ACHN (cell line): ENCODE results near the gene ACVR1B.

Experiments
- DNase-seq: peaks from one replicate; pipeline ENCODE4 v3.0.0-alpha.2; 2015
- in situ Hi-C: cut with HindIII; loops from 2 replicates; pipeline ENCODE4 v1.10.0; 2017; ENCODE audit warnings: low sequenced_read_pairs, low pct_ligation_motif_present, low pct_unique_long_range_greater_than_20kb

The ACVR1B gene

DNA sequence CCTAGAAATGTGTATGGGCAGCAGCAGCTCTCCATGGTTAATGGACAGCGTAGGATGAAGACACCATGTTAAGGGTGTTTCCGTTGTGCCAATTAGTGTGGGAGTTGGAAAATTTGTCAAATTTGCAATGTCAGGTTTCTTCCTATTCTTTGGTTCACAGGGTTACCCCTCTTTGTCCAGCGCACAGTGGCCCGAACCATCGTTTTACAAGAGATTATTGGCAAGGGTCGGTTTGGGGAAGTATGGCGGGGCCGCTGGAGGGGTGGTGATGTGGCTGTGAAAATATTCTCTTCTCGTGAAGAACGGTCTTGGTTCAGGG lies 29.3 kb downstream of the ACVR1B start:
- no peak for DNase-seq
- in situ Hi-C loops, result no loop called here

GRCh38 chr12:51984657-51985056 lies 33.2 kb downstream of the ACVR1B start:
- in situ Hi-C loops, result no loop called here
- DNase-seq, result no peak

GRCh38 chr12:51985154-51985835 lies 33.8 kb downstream of the ACVR1B start:
- in situ Hi-C loops, result no loop called here
- no peak for DNase-seq

DNA sequence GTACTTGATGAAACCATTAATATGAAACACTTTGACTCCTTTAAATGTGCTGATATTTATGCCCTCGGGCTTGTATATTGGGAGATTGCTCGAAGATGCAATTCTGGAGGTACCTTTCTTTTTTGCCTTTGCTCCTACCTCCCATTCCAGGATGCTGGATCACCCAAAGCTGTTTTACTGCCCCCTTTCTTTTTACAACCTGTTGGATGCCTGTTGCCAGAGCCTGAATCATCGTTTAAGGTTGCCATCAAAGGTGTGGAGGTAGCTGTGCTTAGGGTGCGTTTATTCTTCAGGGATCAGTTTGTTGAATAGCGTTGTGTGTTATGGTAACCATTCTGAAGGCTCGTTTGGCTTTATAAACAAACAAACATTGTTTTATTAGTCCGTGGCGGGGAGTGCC lies 35.3 kb downstream of the ACVR1B start:
- in situ Hi-C loops, result no loop called here
- DNase-seq, result no peak

GRCh38 chr12:51992246-51992645 lies 40.7 kb downstream of the ACVR1B start:
- in situ Hi-C loops, result no loop called here
- no peak for DNase-seq

DNA sequence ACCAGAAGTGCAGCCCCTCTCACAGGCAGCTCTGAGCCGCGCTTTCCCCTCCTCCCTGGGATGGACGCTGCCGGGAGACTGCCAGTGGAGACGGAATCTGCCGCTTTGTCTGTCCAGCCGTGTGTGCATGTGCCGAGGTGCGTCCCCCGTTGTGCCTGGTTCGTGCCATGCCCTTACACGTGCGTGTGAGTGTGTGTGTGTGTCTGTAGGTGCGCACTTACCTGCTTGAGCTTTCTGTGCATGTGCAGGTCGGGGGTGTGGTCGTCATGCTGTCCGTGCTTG lies 43.0 kb downstream of the ACVR1B start:
- no peak for DNase-seq
- in situ Hi-C loops, result no loop called here

DNA sequence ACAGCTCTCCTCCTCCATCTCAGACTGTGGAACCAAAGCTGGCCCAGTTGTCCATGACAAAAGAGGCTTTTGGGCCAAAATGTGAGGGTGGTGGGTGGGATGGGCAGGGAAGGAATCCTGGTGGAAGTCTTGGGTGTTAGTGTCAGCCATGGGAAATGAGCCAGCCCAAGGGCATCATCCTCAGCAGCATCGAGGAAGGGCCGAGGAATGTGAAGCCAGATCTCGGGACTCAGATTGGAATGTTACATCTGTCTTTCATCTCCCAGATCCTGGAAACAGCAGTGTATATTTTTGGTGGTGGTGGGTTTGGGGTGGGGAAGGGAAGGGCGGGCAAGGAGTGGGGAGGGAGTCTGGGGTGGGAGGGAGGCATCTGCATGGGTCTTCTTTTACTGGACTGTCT lies 43.5 kb downstream of the ACVR1B start:
- DNase-seq, result no peak
- in situ Hi-C loops, result no loop called here

GRCh38 chr12:51997136-51997535 lies 45.6 kb downstream of the ACVR1B start:
- DNase-seq, result no peak
- in situ Hi-C loops, result no loop called here

GRCh38 chr12:52003016-52003550 lies 51.6 kb downstream of the ACVR1B start:
- in situ Hi-C loops, result no loop called here
- DNase-seq, result no peak

DNA sequence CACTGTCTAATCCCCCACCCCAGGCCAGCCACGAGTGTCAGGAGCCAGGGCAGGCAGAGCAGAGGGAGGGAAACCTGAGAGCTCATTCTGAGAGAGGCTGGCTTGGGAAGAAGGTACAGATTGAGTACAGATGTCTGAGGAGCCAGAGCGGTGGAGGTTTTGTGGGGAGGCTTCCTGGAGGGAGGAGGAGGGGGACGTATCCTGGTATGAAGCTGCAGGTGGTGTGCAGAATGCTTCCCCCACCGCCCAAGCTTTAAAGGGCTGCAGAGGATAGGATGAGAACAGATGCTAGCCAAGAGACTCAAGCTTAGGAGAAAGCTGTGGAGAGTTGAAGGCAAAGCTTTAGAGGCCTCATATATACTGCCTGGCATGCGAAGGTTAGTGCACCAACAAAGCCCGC lies 52.1 kb downstream of the ACVR1B start:
- in situ Hi-C loops, result no loop called here
- no peak for DNase-seq

GRCh38 chr12:52004042-52004648 lies 52.6 kb downstream of the ACVR1B start:
- in situ Hi-C loops, result no loop called here

DNA sequence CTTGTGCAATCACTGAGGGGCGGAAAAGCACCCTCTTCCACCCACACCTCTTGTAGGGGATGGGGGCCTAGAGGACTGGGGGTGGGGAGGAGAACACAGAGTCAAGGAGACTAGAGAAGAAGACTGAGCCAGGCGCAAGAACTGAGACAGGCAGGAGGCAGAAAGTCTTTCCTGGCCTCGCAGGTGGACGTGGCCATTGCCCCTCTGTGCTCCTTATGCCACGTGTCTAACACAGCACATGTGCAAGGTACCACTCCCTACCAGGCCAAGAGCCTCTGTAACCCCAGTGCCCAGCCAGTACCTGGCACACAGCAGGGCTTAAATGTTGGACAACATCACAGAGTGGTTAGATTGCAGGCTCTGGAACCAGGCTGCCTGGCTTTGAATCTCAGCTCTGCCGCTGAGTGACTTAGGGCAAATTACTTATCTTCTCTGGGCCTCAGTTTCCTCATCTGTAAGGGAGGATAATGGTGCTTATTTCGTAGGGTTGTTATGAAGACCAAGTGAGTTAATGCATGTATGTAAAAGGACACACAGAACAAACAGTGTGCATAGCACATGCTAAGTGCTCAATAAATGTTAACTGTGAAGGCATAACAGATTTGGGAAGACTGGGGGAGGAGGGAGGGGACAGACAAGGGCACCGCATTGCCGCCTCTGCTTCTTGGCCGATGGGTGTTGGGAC lies 53.9 kb downstream of the ACVR1B start:
- in situ Hi-C loops, result no loop called here
- no peak for DNase-seq

More at GRCh38 chr12:52004042-52004648, 52.6 kb downstream of the ACVR1B start:
- DNase-seq, result peak; percentile 82

- no peak for DNase-seq
- in situ Hi-C loops, result no loop called here
Measured at GRCh38 chr12:52005903-52006703, 54.6 kb downstream of the ACVR1B start.

DNA sequence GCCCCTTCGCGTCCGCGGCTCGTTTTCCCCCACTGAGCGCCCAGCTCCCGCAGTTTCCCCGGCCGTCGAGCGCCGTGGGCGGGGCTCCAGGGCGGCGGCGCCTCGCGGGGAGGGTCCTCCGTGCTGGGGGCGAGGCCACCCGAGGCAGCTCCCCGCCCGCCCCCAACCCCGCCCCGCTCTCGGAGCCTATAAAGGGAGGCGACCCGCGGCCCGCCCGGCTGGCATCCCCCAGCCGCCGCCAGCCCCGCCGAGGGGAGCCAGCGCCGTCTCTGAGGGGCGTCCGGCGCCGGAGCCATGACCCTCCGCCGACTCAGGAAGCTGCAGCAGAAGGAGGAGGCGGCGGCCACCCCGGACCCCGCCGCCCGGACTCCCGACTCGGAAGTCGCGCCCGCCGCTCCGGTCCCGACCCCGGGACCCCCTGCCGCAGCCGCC lies 55.2 kb downstream of the ACVR1B start, which contains the start of gene TAMALIN:
TAMALIN (plus strand) TSS at position 221 of the 432 bp plus-strand sequence; CDS start at position 295, 74 bp downstream.
- peak; percentile 62 for DNase-seq

DNA sequence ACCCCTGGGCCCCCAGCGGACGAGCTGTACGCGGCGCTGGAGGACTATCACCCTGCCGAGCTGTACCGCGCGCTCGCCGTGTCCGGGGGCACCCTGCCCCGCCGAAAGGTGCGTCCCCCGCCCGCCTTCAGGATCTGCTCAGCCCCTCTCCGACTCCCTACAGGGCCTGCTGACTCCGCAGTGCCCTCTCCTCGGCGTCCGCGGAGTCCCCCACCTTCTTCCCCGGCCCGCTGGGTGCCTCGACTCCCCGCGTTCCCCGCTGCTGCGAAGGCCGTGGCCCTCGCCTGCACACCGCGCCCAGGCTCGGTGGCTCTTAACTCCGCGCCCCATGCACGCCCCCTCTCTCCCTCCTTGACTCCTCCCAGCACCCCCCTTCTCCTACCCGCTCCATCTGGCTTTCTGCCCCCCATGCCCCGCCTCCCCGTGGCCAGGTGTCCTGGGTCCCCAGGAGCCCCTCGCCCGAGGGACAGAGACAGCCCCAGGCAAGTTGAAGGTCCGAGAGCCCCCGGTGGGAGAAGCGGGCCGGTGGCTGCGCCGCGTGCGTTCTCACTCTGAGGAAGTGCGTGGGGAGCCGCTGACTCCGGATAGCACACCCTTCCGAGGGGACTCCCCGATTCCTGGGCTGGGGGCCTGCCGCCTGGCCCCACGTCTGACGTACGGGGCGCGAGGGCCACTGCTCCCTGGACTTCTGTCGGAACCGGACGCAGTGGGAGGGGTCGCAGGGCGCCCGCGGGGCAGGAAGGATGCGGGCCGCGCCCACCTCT lies 55.8 kb downstream of the ACVR1B start:
- no peak for DNase-seq
- in situ Hi-C loops, result no loop called here

More for the DNA sequence above, 55.2 kb downstream of the ACVR1B start, which contains the start of gene TAMALIN:
- in situ Hi-C loops, result no loop called here

- no peak for DNase-seq
- in situ Hi-C loops, result no loop called here
Measured at GRCh38 chr12:52007982-52008510, 56.5 kb downstream of the ACVR1B start.

DNA sequence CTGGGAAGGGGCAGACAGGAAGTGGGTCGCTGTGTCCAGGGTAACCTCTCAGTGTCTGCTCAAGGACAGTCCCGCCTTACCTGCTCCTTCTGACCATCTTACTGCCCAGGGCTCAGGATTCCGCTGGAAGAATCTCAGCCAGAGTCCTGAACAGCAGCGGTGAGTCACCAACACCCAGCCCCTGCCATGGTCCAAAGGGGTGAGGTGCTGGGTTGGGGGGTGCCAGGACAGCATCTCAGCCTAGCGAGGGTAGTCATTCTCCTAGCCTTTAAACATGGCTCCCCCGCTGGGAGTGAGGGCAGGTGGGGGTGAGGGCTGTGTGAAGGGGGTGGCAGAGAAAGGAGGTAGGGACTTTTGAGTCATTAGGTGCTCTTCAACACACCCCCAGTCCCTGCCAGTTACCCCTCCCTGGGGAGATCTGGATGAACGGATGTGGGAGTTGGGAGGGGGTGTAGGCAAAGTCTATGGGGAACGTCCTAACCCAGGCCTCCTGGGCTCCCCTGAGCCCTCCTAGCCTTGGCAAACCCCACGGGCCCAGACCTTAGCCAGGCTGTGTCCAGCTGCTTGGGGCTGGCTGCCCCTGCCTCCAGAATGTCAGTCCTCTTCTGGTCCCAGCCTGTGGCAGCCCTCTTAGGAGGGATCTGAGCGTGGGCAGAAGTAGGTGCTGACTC lies 57.7 kb downstream of the ACVR1B start:
- no peak for DNase-seq
- in situ Hi-C loops, result no loop called here
